Measurements from ENCODE around the gene APOBEC4.

DNA sequence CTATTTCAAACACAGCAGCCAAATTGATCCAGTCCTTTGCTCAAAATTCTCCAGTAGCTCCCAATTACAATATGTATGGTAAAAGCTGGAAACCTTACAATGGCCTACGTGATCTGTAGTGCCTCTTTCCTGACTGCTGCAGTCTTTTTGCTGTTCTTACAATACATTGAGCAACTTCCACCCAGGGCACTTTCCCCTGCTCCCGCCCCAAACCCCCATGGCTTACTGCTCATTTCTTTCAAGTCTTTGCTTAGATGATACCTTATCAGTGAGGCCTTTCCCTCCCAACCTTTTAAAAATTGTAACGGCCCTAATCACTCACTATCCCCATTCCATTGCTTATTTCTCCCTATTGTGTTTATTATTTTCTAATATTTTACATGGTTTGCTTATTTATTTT is 43.9 kb upstream of the APOBEC4 start:
- TF ChIP-seq, protein P1, sequence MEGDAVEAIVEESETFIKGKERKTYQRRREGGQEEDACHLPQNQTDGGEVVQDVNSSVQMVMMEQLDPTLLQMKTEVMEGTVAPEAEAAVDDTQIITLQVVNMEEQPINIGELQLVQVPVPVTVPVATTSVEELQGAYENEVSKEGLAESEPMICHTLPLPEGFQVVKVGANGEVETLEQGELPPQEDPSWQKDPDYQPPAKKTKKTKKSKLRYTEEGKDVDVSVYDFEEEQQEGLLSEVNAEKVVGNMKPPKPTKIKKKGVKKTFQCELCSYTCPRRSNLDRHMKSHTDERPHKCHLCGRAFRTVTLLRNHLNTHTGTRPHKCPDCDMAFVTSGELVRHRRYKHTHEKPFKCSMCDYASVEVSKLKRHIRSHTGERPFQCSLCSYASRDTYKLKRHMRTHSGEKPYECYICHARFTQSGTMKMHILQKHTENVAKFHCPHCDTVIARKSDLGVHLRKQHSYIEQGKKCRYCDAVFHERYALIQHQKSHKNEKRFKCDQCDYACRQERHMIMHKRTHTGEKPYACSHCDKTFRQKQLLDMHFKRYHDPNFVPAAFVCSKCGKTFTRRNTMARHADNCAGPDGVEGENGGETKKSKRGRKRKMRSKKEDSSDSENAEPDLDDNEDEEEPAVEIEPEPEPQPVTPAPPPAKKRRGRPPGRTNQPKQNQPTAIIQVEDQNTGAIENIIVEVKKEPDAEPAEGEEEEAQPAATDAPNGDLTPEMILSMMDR (IDR thresholded peaks at IDR 0.05), result no peak
- no peak for TF ChIP-seq POLR2A (IDR thresholded peaks at IDR 0.05)

Measured in thyroid gland (tissue), 4 donors.